ENCODE results near the gene C2orf80. TPM values are rescaled to one million over a fixed set of nuclear protein-coding genes. Genes with fewer than 3 reads are reported as not detected.

C2orf80 gene
- total and polyA plus RNA-seq, 2 donors (not counting 3 experiments of a cell fraction or from before 2014, with no cell fraction given) = not detected

DNA sequence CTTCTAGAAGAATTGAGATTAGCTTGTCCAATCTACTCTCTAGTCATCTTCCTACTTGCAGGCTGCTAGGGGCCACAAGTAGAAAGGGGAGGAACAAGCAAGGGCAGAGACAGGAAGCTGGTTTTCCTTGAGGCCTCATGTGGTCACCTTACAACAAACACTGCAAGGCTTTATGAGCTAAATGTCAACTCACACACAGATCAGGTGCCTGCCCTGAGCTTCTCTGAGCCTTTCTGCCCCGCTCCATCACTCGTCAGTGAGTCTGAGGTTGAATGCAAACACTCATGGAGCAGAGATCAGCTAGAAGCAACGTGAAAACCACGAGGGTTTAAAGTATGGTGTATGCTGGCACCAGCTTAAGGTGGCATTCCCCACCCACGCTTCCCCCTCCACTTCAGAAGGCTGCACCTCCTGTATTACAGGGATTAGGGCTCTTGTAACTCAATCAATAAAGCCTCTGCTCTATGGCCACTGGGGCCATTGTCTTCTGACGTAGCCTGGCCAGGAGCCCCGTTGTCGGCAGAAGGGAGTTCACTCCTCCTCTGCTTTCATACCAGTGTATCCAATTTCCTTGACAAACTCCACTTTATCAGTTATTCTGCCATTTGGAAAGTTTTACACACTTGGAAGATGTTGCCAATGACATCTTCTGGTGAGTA is 54.8 kb downstream of the C2orf80 start:
- BruUV-seq (replicated peaks) = no TSS peak
- CTCF ChIA-PET = interaction anchor here (0.7 kb wide), 1 partner anchor 63 kb away, joined by 3 read pairs; no protein-coding TSS in a partner anchor
- TF ChIP-seq POLR2A (IDR thresholded peaks at IDR 0.05; ENCODE audit: low read depth, low read length) (no peak), FOS (IDR thresholded peaks at IDR 0.05; ENCODE audit: borderline replicate concordance, insufficient read depth, low read length) (no peak), EZH2 (IDR thresholded peaks at IDR 0.05; ENCODE audit: borderline replicate concordance, low read depth, low read length, severe bottlenecking) (no peak), MYC (IDR thresholded peaks at IDR 0.05; ENCODE audit: low read depth, low read length) (no peak), POLR2AphosphoS5 (IDR thresholded peaks at IDR 0.05; ENCODE audit: insufficient read depth, low read depth, low read length) (no peak), JUN (IDR thresholded peaks at IDR 0.05; ENCODE audit: borderline replicate concordance, insufficient read depth, insufficient read length, low read depth) (no peak), GATA2 (IDR thresholded peaks at IDR 0.05; ENCODE audit: insufficient read depth, insufficient read length, low read depth, low read length) (no peak), CTCF (IDR thresholded peaks at IDR 0.05; ENCODE audit: extremely low read depth in 1 of 2, insufficient read depth in 1 of 2, low read depth in 1 of 2, low read length in 2 of 2) (no peak)
- TF ChIP-seq, protein P1, sequence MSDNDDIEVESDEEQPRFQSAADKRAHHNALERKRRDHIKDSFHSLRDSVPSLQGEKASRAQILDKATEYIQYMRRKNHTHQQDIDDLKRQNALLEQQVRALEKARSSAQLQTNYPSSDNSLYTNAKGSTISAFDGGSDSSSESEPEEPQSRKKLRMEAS (IDR thresholded peaks at IDR 0.05; ENCODE audit: insufficient read depth, insufficient read length) = no peak
- FAIRE-seq (no peak), DNase-seq (ENCODE audit: low read depth, low spot score) (no peak)
- no peak overlapping the region for H2AFZ ChIP-seq (ENCODE audit: low read depth, low read length)
- no peak overlapping the region for H3K9ac ChIP-seq (replicated peaks; ENCODE audit: extremely low read depth, insufficient read depth, low read length)
- no peaks in the 10 kb centered on the region for H4K20me1 ChIP-seq (replicated peaks; ENCODE audit: control insufficient read depth, extremely low read depth, insufficient read depth, low read length)
- H3K4me2 ChIP-seq (ENCODE audit: insufficient read depth, low read length) = no peak overlapping the region
- H3K9me1 ChIP-seq (replicated peaks; ENCODE audit: control insufficient read depth, extremely low read depth, insufficient read depth, low read length) = no peaks in the 10 kb centered on the region
- intact Hi-C loops (cut with micrococcal nuclease) (no loop called here), dilution Hi-C loops (cut with MboI; ENCODE audit: extremely low pct_ligation_motif_present, low sequenced_read_pairs) (no loop called here)
- POLR2A ChIA-PET = no interaction called here
- no peaks in the 10 kb centered on the region for H3K79me2 ChIP-seq (ENCODE audit: control insufficient read depth, insufficient read depth, low read length)
- H3K4me1 ChIP-seq (ENCODE audit: control insufficient read depth, extremely low read depth, insufficient read depth, low read length) = no peaks in the 10 kb centered on the region
- no peak overlapping the region for H3K4me3 ChIP-seq (replicated peaks in 1 of 3; ENCODE audit: insufficient read depth in 1 of 3, low read depth in 1 of 3, low read length in 3 of 3)
- H3K27me3 ChIP-seq (ENCODE audit: control insufficient read depth in 2 of 2, insufficient read depth in 2 of 2, low read length in 2 of 2) = no peaks in the 10 kb centered on the region
- no peaks in the 10 kb centered on the region for H3K36me3 ChIP-seq (ENCODE audit: control insufficient read depth in 2 of 2, extremely low read depth in 1 of 2, insufficient read depth in 2 of 2, low read length in 2 of 2)
- H3K9me3 ChIP-seq (replicated peaks; ENCODE audit: control insufficient read depth, insufficient read depth, low read length) = no peaks in the 10 kb centered on the region
- no peak overlapping the region for H3K27ac ChIP-seq (ENCODE audit: insufficient read depth, low read depth, low read length)
